HG03095 (cell line): Measurements from ENCODE around the gene HCRTR2.

ENCODE experiments used
- ATAC-seq: cut with Tn5 transposase; IDR thresholded peaks from one replicate; pipeline ENCODE4 v1.9.1; 2021; ENCODE audit warnings: moderate library complexity; ENCODE audit not compliant: unreplicated experiment

Gene HCRTR2

DNA sequence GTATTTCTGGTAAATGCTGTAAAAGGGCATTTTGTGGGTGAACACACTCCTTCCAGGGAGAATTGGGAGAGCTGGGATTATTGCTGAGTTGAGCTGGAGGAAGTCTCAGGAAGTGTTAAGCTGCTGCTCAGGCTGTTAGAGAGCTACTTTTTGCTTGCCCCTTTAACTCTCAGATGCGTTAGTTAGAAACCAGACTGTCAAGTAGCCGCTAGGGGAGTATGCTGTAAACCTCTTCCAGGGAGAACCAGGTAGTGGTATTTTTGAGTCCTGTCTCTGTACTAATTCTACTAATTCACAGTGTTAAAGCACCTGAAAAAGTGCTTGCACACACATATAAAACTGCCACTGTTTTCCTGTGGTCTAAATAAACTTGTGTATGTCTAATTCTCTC, 146.4 kb downstream of the HCRTR2 start:
- no peak for ATAC-seq

DNA sequence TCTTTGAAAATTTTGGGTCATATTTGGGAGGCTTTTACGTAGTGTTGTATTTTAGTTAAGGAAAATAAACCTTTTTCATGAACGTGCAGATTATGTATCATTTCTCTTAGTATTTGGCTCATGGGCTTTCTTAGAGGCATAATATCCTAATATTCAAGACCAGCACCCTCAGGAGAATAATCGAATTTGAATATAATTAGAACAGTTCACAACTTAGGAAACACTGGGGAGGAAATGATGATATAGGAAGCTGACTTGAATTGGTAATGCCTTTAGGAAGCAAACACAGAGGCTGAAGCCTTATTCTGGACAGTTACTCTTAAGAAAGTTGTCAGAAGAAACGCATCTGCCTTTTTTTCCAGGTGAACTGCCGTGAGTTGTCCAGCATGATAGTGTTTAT, 152.9 kb downstream of the HCRTR2 start, which contains the start of gene GFRAL:
Gene GFRAL (plus strand): TSS at position 301 of the 400 bp plus-strand sequence. CDS start 86 bp downstream, at position 387.
- ATAC-seq, result no peak
